Stomach smooth muscle (tissue), 2 donors: ENCODE measurements around the gene CDH23.

Experiments
- H3K27ac ChIP-seq: one replicate; pipeline ENCODE4 v1.7.0; 2013; ENCODE audit warnings: mild to moderate bottlenecking, low read length, inconsistent platforms
- H3K27me3 ChIP-seq, 2 donors: one replicate each; pipeline ENCODE4 v1.7.0; 2013; ENCODE audit warnings: low read length in 2 of 2; ENCODE audit not compliant: insufficient read depth in 2 of 2, control insufficient read depth in 1 of 2
- H3K36me3 ChIP-seq, 2 donors: one replicate each; pipeline ENCODE4 v1.7.0; 2013; ENCODE audit warnings: low read length in 2 of 2; ENCODE audit not compliant: control insufficient read depth in 2 of 2, insufficient read depth in 2 of 2
- H3K4me1 ChIP-seq: one replicate; pipeline ENCODE4 v1.7.0; 2013; ENCODE audit warnings: low read length; ENCODE audit not compliant: control insufficient read depth, insufficient read depth
- H3K4me3 ChIP-seq, 2 donors: one replicate each; pipeline ENCODE4 v1.7.0; 2013; ENCODE audit warnings: low read length in 2 of 2
- H3K9ac ChIP-seq, 2 donors: one replicate each; pipeline ENCODE4 v1.7.0; 2013; ENCODE audit warnings: low read length in 2 of 2, mild to moderate bottlenecking in 1 of 2
- H3K9me3 ChIP-seq, 2 donors: one replicate each; pipeline ENCODE4 v1.7.0; 2013; ENCODE audit warnings: low read length in 2 of 2; ENCODE audit not compliant: control insufficient read depth in 2 of 2
- donor health status: healthy.
- donor health status: Pancreatic carcinoma.

CDH23 gene

GRCh38 chr10:71467569-71468362, 71.0 kb downstream of the CDH23 start:
- H3K4me3 ChIP-seq, result no peak overlapping the region
- H3K4me1 ChIP-seq, result no peaks in the 10 kb centered on the region
- H3K9ac ChIP-seq, result no peak overlapping the region
- H3K9me3 ChIP-seq, result no peaks in the 10 kb centered on the region
- H3K36me3 ChIP-seq, result no peaks in the 10 kb centered on the region
- H3K27ac ChIP-seq, result no peak overlapping the region
- peaks cover 0 to 2% of the 10 kb centered on the region in 2 donors for H3K27me3 ChIP-seq

- no peaks in the 10 kb centered on the region for H3K36me3 ChIP-seq
- no peaks in the 10 kb centered on the region for H3K4me1 ChIP-seq
- no peaks in the 10 kb centered on the region for H3K9me3 ChIP-seq
- H3K27ac ChIP-seq, result no peak overlapping the region
- H3K9ac ChIP-seq, result no peak overlapping the region
- H3K4me3 ChIP-seq, result no peak overlapping the region
- H3K27me3 ChIP-seq, result peaks cover 0 to 2% of the 10 kb centered on the region in 2 donors
These were observed 71.8 kb downstream of the CDH23 start for GRCh38 chr10:71468363-71469094.

GRCh38 chr10:71471006-71471405, 74.3 kb downstream of the CDH23 start:
- Histone ChIP-seq H3K4me1 (peaks cover 2% of the 10 kb centered on the region), H3K9ac (no peak overlapping the region), H3K27me3 (peaks cover 0 to 2% of the 10 kb centered on the region in 2 donors), H3K4me3 (no peak overlapping the region), H3K27ac (no peak overlapping the region), H3K9me3 (no peaks in the 10 kb centered on the region), H3K36me3 (no peaks in the 10 kb centered on the region)

DNA sequence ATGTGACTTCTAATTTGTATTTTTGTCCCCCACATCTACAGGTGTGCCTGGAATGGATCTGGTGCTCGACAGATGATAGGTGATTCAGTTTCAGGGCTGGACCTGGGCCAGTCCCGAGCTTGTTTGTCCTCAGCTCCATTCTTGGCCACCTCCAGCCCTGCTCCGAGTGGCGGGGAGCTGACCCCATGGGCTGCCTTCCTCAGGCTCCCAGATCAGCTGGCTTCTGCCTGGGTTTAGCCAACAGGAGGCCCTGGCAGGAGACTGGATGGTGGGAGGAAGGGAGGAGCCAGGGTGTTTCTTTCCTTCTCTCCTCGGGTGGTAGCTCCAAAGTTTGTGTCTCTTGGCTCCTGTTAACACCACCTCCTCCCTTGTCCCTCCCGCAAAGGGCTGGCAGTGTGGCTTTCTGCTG, 75.2 kb downstream of the CDH23 start:
- Histone ChIP-seq H3K4me3 (no peak overlapping the region), H3K36me3 (no peaks in the 10 kb centered on the region), H3K4me1 (peaks cover 11% of the 10 kb centered on the region), H3K27ac (no peak overlapping the region), H3K9ac (no peak overlapping the region), H3K27me3 (no peaks in the 10 kb centered on the region), H3K9me3 (no peaks in the 10 kb centered on the region)

GRCh38 chr10:71472466-71472865, 75.7 kb downstream of the CDH23 start:
- Histone ChIP-seq H3K9me3 (no peaks in the 10 kb centered on the region), H3K27ac (no peak overlapping the region), H3K9ac (no peak overlapping the region), H3K4me3 (no peak overlapping the region), H3K27me3 (no peaks in the 10 kb centered on the region), H3K4me1 (peaks cover 15% of the 10 kb centered on the region), H3K36me3 (no peaks in the 10 kb centered on the region)

GRCh38 chr10:71472912-71473311, 76.2 kb downstream of the CDH23 start:
- no peaks in the 10 kb centered on the region for H3K36me3 ChIP-seq
- peaks cover 16% of the 10 kb centered on the region for H3K4me1 ChIP-seq
- no peaks in the 10 kb centered on the region for H3K27me3 ChIP-seq
- H3K9me3 ChIP-seq, result no peaks in the 10 kb centered on the region
- H3K9ac ChIP-seq, result no peak overlapping the region
- no peak overlapping the region for H3K27ac ChIP-seq
- no peak overlapping the region for H3K4me3 ChIP-seq

DNA sequence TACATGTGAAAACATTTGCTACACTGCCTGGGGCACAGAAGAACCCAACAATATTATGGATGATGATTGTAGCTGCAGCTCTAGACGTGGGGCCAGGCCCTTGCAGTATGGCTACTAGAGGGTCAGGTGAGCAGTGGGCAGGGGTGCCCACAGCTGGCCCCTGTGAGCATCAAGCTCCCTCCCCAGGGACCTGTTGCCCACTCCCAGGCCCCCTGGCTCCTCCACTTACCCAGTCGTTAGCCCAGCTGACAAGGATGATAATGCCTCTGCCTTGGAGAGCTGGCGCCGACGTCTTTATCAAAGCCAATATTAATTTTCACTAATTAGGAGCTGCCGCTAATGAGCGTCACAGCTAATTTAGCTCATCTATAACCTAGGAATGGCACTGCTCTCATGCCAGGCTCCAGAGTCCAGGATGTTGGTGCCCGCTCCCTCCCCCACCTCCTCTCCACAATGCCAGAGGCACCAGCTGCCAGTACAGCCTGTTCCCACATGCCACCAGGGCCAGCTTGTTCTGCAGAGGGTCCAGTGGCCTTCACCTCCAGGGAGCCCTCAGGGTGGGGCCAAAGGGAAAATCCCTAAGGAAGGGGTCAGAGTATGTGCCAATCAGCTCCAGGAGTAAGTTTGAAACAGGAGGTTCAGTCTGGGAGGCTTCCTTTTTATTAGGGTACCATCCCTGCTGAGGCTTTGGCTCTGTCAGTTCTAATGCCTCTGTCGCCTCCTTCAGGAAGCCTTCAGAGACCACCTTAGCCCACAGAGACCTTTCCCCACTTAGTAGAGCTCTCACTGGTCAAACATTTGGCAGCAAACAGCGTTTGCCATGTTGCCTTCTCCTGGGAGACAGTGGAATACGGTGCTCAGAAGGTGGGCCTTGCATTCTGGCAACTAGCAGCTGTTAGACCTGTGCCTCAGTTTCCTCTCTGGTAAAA, 77.2 kb downstream of the CDH23 start:
- no peaks in the 10 kb centered on the region for H3K36me3 ChIP-seq
- H3K27ac ChIP-seq, result no peak overlapping the region
- H3K4me1 ChIP-seq, result peaks cover 16% of the 10 kb centered on the region
- no peak overlapping the region for H3K4me3 ChIP-seq
- no peak overlapping the region for H3K9ac ChIP-seq
- no peaks in the 10 kb centered on the region for H3K27me3 ChIP-seq
- no peaks in the 10 kb centered on the region for H3K9me3 ChIP-seq

DNA sequence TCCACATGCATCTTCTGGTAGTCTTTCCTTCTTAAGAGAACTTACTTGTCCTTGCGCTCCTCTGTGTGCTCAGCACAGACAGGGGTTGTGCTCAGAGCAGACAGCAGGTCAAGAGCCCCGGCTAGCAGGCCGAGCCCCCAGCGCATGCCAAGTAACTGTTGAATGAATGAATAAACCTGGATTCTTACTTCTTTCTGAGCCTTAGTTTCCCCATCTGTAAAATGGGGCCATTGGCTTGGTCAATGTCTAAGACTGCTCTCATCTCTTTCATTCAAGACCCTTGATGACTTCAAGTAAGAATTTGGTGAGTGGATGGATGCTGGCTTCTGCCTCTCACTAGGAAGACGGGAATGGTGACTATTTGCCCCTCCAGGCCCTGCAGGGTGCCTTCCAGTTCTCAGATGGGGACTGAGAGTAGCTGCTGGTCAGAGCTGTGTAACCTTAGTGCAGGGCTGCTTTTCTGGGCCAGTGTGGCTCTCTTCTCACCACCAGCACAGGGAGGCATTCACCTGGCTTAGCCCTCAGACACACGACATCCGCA, 78.1 kb downstream of the CDH23 start:
- Histone ChIP-seq H3K4me3 (no peak overlapping the region), H3K9ac (no peak overlapping the region), H3K27me3 (no peaks in the 10 kb centered on the region), H3K36me3 (no peaks in the 10 kb centered on the region), H3K9me3 (no peaks in the 10 kb centered on the region), H3K4me1 (peaks cover 16% of the 10 kb centered on the region), H3K27ac (no peak overlapping the region)

DNA sequence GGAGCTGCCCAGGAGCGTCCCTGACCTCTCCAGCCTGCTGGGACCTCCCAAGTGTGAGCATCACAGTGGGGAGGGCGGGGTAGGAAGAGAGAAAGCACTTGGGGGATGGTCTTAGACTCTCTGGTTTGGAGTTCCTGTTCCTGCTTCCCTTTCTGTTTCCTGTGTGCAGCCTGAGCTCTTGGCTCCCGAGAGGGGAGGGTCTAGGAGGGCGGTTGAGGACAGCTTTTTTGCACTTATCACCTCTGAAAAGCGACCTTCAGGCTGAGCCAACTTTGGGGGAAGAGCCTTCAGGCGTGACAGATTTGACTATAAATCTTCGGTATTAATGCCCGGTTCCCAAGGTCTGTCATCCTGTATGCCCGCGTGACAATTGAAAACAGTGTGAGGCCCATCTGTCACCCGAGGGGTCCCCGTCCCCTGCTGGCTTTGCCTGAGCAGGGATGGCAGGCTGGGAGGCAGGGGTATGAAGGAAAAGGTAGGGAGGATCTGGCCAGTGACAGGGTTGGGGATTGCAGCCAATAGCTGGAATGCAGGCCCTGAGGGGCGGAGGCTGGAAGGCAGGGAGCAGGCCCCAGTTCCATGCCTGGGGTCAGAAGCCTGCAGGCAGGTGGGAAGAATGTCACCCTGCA, 78.6 kb downstream of the CDH23 start:
- Histone ChIP-seq H3K27me3 (no peaks in the 10 kb centered on the region), H3K4me3 (no peak overlapping the region), H3K27ac (no peak overlapping the region), H3K9me3 (no peaks in the 10 kb centered on the region), H3K36me3 (no peaks in the 10 kb centered on the region), H3K9ac (no peak overlapping the region), H3K4me1 (peaks cover 16% of the 10 kb centered on the region)
